Gastrocnemius medialis (tissue), 4 donors: ENCODE results near the gene EXOC2.

ENCODE experiments used
- CTCF ChIP-seq, 5 experiments: fragments of 450-650 bp in 3 of 5; fragments of 200-600 bp in 2 of 5; sonication (generic) in 2 of 5; IDR thresholded peaks in 4 of 5; conservative IDR thresholded peaks in 1 of 5; 1 replicate in 4 of 5; 2 replicates in 1 of 5; pipeline ENCODE4 v1.5.1; 2016 to 2019; ENCODE audit warnings: antibody characterized with exemption in 5 of 5, mild to moderate bottlenecking in 3 of 5, moderate library complexity in 3 of 5
- POLR2A ChIP-seq, 2 donors: fragments of 450-650 bp; IDR thresholded peaks; one replicate each; pipeline ENCODE4 v1.6.1; 2017; ENCODE audit warnings: antibody characterized with exemption in 2 of 2, mild to moderate bottlenecking in 2 of 2, moderate library complexity in 2 of 2

- no peak for TF ChIP-seq CTCF (IDR thresholded peaks at IDR 0.05 in 4 of 5, conservative IDR thresholded peaks at IDR 0.05 in 1 of 5)
- TF ChIP-seq POLR2A (IDR thresholded peaks at IDR 0.05), result no peak
These were observed 256.5 kb downstream of the EXOC2 start for GRCh38 chr6:436308-437036.
